GM12878 (cell line): ENCODE measurements around the gene PJA2. TPM values are rescaled to one million over a fixed set of nuclear protein-coding genes. Genes with fewer than 3 reads are reported as not detected.

Source experiments
- BHLHE40 ChIP-seq, 2 experiments: fragments of 450-650 bp in 1 of 2; IDR thresholded peaks; 2 replicates each; pipeline ENCODE4 v1.6.1; 2011 to 2017; ENCODE audit warnings: low read depth in 2 of 2, borderline replicate concordance in 1 of 2, improper control_type of control experiment in 1 of 2, low read length in 1 of 2, mild to moderate bottlenecking in 1 of 2
- CBX5 ChIP-seq: sonication (generic); IDR thresholded peaks from 2 replicates; pipeline ENCODE4 v1.6.1; 2016; ENCODE audit warnings: low read depth, moderate library complexity, mild to moderate bottlenecking, inconsistent platforms
- CEBPB ChIP-seq, 2 experiments: fragments of 150-350 bp in 1 of 2; IDR thresholded peaks; 2 replicates each; pipeline ENCODE4 v1.6.1; 2012 to 2014; ENCODE audit warnings: low read depth in 2 of 2, low read length in 2 of 2, borderline replicate concordance in 1 of 2, inconsistent platforms in 1 of 2
- CHD1 ChIP-seq: IDR thresholded peaks from 2 replicates; pipeline ENCODE4 v1.6.1; 2012; ENCODE audit warnings: low read depth, low read length, improper control_type of control experiment
- EED ChIP-seq: sonication (generic); IDR thresholded peaks from 2 replicates; pipeline ENCODE4 v1.6.1; 2016; ENCODE audit warnings: antibody characterized with exemption, low read depth
- GABPA ChIP-seq: IDR thresholded peaks from 2 replicates; pipeline ENCODE4 v1.6.1; 2014; ENCODE audit warnings: antibody characterized with exemption, low read depth, mild to moderate bottlenecking, inconsistent platforms
- JUND ChIP-seq: IDR thresholded peaks from 2 replicates; pipeline ENCODE4 v1.6.1; 2012; ENCODE audit warnings: low read depth, mild to moderate bottlenecking, low read length, improper control_type of control experiment, moderate library complexity
- KDM1A ChIP-seq: fragments of 200-600 bp; sonication (generic); IDR thresholded peaks from 2 replicates; pipeline ENCODE4 v1.6.1; 2016; ENCODE audit warnings: borderline replicate concordance
- RAD21 ChIP-seq: IDR thresholded peaks from 2 replicates; pipeline ENCODE4 v1.6.1; 2011; ENCODE audit warnings: mild to moderate bottlenecking, low read depth, low read length, moderate library complexity; ENCODE audit not compliant: insufficient read depth
- SMAD5 ChIP-seq: IDR thresholded peaks from 2 replicates; pipeline ENCODE4 v1.6.1; 2016; ENCODE audit warnings: antibody characterized with exemption, low read depth
- SMARCA5 ChIP-seq: fragments of 450-650 bp; IDR thresholded peaks from 2 replicates; pipeline ENCODE4 v1.6.1; 2017; ENCODE audit warnings: mild to moderate bottlenecking
- TAF1 ChIP-seq: IDR thresholded peaks from 2 replicates; pipeline ENCODE4 v1.6.1; 2011; ENCODE audit warnings: mild to moderate bottlenecking, low read depth, low read length, borderline replicate concordance
- TBL1XR1 ChIP-seq: IDR thresholded peaks from 2 replicates; pipeline ENCODE4 v1.6.1; 2012; ENCODE audit warnings: low read depth, low read length, improper control_type of control experiment
- ZNF207 ChIP-seq: fragments of 450-650 bp; IDR thresholded peaks from 2 replicates; pipeline ENCODE4 v1.6.1; 2014; ENCODE audit warnings: antibody characterized with exemption, mild to moderate bottlenecking, borderline replicate concordance
- ZNF622 ChIP-seq: fragments of 450-650 bp; IDR thresholded peaks from 2 replicates; pipeline ENCODE4 v1.6.1; 2017; ENCODE audit warnings: mild to moderate bottlenecking, inconsistent platforms
- ZZZ3 ChIP-seq: IDR thresholded peaks from 2 replicates; pipeline ENCODE4 v1.6.1; 2011; ENCODE audit warnings: low read depth; ENCODE audit not compliant: control insufficient read depth, insufficient read length
- polyA plus RNA-seq, 11 experiments: library from polyadenylated mRNA; depleted of rRNA in 4 of 11; unstranded in 6 of 11; stranded (reverse) in 5 of 11; fragments of >200 nt; fragmentation: Nextera tagmentation in 4 of 11; fragmentation: Illumina TruSeq in 1 of 11; extraction: Ambion mirVana in 4 of 11; extraction: Trizol in 1 of 11; gene quantifications; 1 replicate in 1 of 11; 2 replicates in 10 of 11; pipeline versions ENCODE4 v1.2.1 to v1.2.3, GENCODE V29; 2011 to 2016; ENCODE audit warnings: inconsistent platforms in 2 of 11, missing spikeins in 2 of 11, low read depth in 1 of 11
- total RNA-seq, 4 experiments: library from RNA; depleted of rRNA in 3 of 4; stranded (reverse); fragments of >200 nt in 3 of 4; fragmentation: Illumina TruSeq in 1 of 4; extraction: Trizol in 1 of 4; gene quantifications; 2 replicates each; pipeline versions ENCODE4 v1.2.1 to v1.2.3, GENCODE V29; 2013 to 2021
- TF ChIP-seq, protein P1 (sequence below): fragments of 450-650 bp; IDR thresholded peaks from 2 replicates; pipeline ENCODE4 v1.6.1; 2017; ENCODE audit warnings: low read depth, mild to moderate bottlenecking, moderate library complexity
- TF ChIP-seq, protein P2 (sequence below): fragments of 450-650 bp; IDR thresholded peaks from 2 replicates; pipeline ENCODE4 v1.6.1; 2017; ENCODE audit warnings: mild to moderate bottlenecking, low read depth, inconsistent platforms; ENCODE audit not compliant: poor library complexity, severe bottlenecking
- TF ChIP-seq, protein P3 (sequence below): fragments of 450-650 bp; IDR thresholded peaks from 2 replicates; pipeline ENCODE4 v1.6.1; 2016; ENCODE audit warnings: mild to moderate bottlenecking, moderate library complexity, borderline replicate concordance
- TF ChIP-seq, protein P4 (sequence below): IDR thresholded peaks from 2 replicates; pipeline ENCODE4 v1.6.1; 2011; ENCODE audit warnings: borderline replicate concordance, low read depth, mild to moderate bottlenecking, moderate library complexity, mixed read lengths, low read length; ENCODE audit not compliant: insufficient read depth; ENCODE audit errors: extremely low read length

The PJA2 gene
- total and polyA plus RNA-seq, 10 of the 15 experiments (the other 5 are each of a cell fraction or from before 2014, with no cell fraction given) = 27.8 to 93.4 (median 47.8) TPM

DNA sequence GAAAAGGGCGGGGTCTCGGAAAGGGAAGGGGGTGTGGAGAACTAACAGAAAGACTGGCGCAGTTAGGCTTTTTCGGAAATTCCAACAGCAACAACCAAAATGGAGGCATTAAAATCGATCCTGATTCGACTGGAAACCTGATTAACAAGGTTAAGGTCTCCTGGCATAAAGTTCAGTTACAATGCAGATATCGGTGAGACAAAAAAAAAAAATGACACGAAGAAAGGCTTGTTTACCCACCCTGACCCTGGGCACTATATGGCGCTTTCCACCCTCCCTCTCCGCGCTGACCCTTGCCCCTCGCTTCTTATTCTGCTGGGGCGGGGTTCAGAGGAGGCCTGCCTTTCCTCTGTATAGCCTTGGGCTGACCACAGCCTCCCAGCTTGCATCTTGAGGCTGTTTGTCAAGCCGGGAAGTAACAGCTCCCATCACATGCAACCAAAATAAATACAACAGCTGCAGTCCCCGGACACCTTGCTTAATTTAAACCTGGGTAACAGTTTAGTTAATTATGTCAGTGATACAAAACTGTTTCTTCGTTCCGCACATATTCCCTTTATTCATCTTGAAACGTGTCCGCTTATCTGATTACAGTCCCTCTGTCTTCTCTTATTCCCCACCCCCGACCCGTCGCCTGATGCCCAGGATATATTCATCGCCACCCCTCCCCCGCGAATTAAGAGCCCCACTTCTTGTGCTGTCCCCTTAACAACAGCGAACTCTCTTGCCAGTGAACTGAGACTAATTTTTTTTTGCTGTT, 795 bp upstream of the PJA2 start (continued):
- TF ChIP-seq, protein P1, sequence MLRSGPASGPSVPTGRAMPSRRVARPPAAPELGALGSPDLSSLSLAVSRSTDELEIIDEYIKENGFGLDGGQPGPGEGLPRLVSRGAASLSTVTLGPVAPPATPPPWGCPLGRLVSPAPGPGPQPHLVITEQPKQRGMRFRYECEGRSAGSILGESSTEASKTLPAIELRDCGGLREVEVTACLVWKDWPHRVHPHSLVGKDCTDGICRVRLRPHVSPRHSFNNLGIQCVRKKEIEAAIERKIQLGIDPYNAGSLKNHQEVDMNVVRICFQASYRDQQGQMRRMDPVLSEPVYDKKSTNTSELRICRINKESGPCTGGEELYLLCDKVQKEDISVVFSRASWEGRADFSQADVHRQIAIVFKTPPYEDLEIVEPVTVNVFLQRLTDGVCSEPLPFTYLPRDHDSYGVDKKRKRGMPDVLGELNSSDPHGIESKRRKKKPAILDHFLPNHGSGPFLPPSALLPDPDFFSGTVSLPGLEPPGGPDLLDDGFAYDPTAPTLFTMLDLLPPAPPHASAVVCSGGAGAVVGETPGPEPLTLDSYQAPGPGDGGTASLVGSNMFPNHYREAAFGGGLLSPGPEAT = peak; percentile 85
- TF ChIP-seq TBL1XR1 (peak; percentile 44; the same call in 1 of the 2 replicates), EED (peak; percentile 53; the same call in 1 of the 2 replicates), TAF1 (peak; percentile 41; the same call in 1 of the 2 replicates), CHD1 (peak; percentile 87; the same call in 1 of the 2 replicates), JUND (0 out of 2 replicates have a peak, but pooled peaks have one; percentile 27), ZZZ3 (no peak), CBX5 (peak; percentile 34; the same call in 1 of the 2 replicates), SMARCA5 (0 out of 2 replicates have a peak, but pooled peaks have one; percentile 29), KDM1A (no peak), BHLHE40 (IDR thresholded peaks at IDR 0.05; ENCODE audit: borderline replicate concordance in 1 of 2, low read depth in 2 of 2, low read length in 1 of 2) (no peak; a peak in 1 of 4 replicates), ZNF207 (peak; percentile 47; the same call in 1 of the 2 replicates), GABPA (no peak), RAD21 (no peak), CEBPB (IDR thresholded peaks at IDR 0.05; ENCODE audit: borderline replicate concordance in 1 of 2, low read depth in 2 of 2, low read length in 2 of 2) (no peak), SMAD5 (no peak), ZNF622 (no peak)
- TF ChIP-seq, protein P2, sequence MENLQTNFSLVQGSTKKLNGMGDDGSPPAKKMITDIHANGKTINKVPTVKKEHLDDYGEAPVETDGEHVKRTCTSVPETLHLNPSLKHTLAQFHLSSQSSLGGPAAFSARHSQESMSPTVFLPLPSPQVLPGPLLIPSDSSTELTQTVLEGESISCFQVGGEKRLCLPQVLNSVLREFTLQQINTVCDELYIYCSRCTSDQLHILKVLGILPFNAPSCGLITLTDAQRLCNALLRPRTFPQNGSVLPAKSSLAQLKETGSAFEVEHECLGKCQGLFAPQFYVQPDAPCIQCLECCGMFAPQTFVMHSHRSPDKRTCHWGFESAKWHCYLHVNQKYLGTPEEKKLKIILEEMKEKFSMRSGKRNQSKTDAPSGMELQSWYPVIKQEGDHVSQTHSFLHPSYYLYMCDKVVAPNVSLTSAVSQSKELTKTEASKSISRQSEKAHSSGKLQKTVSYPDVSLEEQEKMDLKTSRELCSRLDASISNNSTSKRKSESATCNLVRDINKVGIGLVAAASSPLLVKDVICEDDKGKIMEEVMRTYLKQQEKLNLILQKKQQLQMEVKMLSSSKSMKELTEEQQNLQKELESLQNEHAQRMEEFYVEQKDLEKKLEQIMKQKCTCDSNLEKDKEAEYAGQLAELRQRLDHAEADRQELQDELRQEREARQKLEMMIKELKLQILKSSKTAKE = peak; percentile 79
- TF ChIP-seq, protein P3, sequence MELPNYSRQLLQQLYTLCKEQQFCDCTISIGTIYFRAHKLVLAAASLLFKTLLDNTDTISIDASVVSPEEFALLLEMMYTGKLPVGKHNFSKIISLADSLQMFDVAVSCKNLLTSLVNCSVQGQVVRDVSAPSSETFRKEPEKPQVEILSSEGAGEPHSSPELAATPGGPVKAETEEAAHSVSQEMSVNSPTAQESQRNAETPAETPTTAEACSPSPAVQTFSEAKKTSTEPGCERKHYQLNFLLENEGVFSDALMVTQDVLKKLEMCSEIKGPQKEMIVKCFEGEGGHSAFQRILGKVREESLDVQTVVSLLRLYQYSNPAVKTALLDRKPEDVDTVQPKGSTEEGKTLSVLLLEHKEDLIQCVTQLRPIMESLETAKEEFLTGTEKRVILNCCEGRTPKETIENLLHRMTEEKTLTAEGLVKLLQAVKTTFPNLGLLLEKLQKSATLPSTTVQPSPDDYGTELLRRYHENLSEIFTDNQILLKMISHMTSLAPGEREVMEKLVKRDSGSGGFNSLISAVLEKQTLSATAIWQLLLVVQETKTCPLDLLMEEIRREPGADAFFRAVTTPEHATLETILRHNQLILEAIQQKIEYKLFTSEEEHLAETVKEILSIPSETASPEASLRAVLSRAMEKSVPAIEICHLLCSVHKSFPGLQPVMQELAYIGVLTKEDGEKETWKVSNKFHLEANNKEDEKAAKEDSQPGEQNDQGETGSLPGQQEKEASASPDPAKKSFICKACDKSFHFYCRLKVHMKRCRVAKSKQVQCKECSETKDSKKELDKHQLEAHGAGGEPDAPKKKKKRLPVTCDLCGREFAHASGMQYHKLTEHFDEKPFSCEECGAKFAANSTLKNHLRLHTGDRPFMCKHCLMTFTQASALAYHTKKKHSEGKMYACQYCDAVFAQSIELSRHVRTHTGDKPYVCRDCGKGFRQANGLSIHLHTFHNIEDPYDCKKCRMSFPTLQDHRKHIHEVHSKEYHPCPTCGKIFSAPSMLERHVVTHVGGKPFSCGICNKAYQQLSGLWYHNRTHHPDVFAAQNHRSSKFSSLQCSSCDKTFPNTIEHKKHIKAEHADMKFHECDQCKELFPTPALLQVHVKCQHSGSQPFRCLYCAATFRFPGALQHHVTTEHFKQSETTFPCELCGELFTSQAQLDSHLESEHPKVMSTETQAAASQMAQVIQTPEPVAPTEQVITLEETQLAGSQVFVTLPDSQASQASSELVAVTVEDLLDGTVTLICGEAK = no peak; the same call in 1 of the 2 replicates
- TF ChIP-seq, protein P4, sequence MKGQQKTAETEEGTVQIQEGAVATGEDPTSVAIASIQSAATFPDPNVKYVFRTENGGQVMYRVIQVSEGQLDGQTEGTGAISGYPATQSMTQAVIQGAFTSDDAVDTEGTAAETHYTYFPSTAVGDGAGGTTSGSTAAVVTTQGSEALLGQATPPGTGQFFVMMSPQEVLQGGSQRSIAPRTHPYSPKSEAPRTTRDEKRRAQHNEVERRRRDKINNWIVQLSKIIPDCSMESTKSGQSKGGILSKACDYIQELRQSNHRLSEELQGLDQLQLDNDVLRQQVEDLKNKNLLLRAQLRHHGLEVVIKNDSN = no peak
